GM23338 (cell line): ENCODE measurements around the gene NXPH3. TPM values are rescaled to one million over a fixed set of nuclear protein-coding genes. Genes with fewer than 3 reads are reported as not detected.

Experiments used
- ATAC-seq: fragments of 200-7000 bp; cut with Tn5 transposase; 3 replicates; pipeline ENCODE4 v1.9.1; 2020
- DNase-seq: peaks from one replicate; pipeline ENCODE4 v3.0.0-alpha.2; 2015; ENCODE audit warnings: low spot score
- H2AFZ ChIP-seq: fragments of 200-600 bp; sonication (generic); 2 replicates; pipeline ENCODE4 v1.8.0; 2016; ENCODE audit warnings: antibody characterized with exemption, mild to moderate bottlenecking, moderate library complexity
- H3F3A ChIP-seq: fragments of 200-600 bp; sonication (generic); replicated peaks from 2 replicates; pipeline ENCODE4 v1.8.0; 2017; ENCODE audit warnings: antibody characterized with exemption, mixed run types, low read depth
- H3K27ac ChIP-seq: fragments of 200-600 bp; sonication (generic); 2 replicates; pipeline ENCODE4 v1.6.1; 2016; ENCODE audit warnings: low read depth
- H3K27me3 ChIP-seq: fragments of 200-600 bp; sonication (generic); 2 replicates; pipeline ENCODE4 v1.8.0; 2016; ENCODE audit warnings: mild to moderate bottlenecking, mixed run types, moderate library complexity; ENCODE audit not compliant: insufficient read depth
- H3K36me3 ChIP-seq: fragments of 200-600 bp; sonication (generic); 2 replicates; pipeline ENCODE4 v1.8.0; 2016; ENCODE audit warnings: mild to moderate bottlenecking; ENCODE audit not compliant: insufficient read depth
- H3K4me1 ChIP-seq: fragments of 200-600 bp; sonication (generic); 2 replicates; pipeline ENCODE4 v1.8.0; 2016; ENCODE audit warnings: mild to moderate bottlenecking, moderate library complexity; ENCODE audit not compliant: insufficient read depth
- H3K4me2 ChIP-seq: fragments of 200-600 bp; sonication (generic); 2 replicates; pipeline ENCODE4 v1.7.1; 2017; ENCODE audit warnings: mixed run types
- H3K4me3 ChIP-seq: fragments of 200-600 bp; sonication (generic); 2 replicates; pipeline ENCODE4 v1.6.1; 2016; ENCODE audit warnings: mixed run types
- H3K79me2 ChIP-seq: fragments of 200-600 bp; sonication (generic); replicated peaks from 2 replicates; pipeline ENCODE4 v1.8.0; 2017; ENCODE audit warnings: mild to moderate bottlenecking; ENCODE audit not compliant: insufficient read depth
- H3K9me2 ChIP-seq: fragments of 200-600 bp; sonication (generic); 2 replicates; pipeline ENCODE4 v1.8.0; 2017; ENCODE audit not compliant: insufficient read depth
- H4K20me1 ChIP-seq: fragments of 200-600 bp; sonication (generic); replicated peaks from 2 replicates; pipeline ENCODE4 v1.8.0; 2017; ENCODE audit warnings: mild to moderate bottlenecking; ENCODE audit not compliant: insufficient read depth
- H3K27ac Mint-ChIP-seq: 2 replicates; pipeline ENCODE4 v1.8.0; 2020; ENCODE audit warnings: inconsistent platforms, mild to moderate bottlenecking, moderate library complexity, mixed read lengths
- H3K27me3 Mint-ChIP-seq: 3 replicates; pipeline ENCODE4 v1.8.0; 2022; ENCODE audit warnings: low read depth, mild to moderate bottlenecking, moderate library complexity, mixed read lengths, inconsistent platforms; ENCODE audit not compliant: insufficient read depth, poor library complexity
- H3K36me3 Mint-ChIP-seq: 3 replicates; pipeline ENCODE4 v1.8.0; 2021; ENCODE audit warnings: low read depth, mild to moderate bottlenecking, inconsistent platforms, moderate library complexity, mixed read lengths
- H3K4me1 Mint-ChIP-seq: 3 replicates; pipeline ENCODE4 v1.8.0; 2020; ENCODE audit warnings: mild to moderate bottlenecking, inconsistent platforms, mixed read lengths
- H3K4me3 Mint-ChIP-seq: 3 replicates; pipeline ENCODE4 v1.8.0; 2021; ENCODE audit warnings: moderate library complexity, mild to moderate bottlenecking, inconsistent platforms, mixed read lengths
- H3K9me3 Mint-ChIP-seq: 3 replicates; pipeline ENCODE4 v1.8.0; 2020; ENCODE audit warnings: moderate library complexity, mild to moderate bottlenecking, inconsistent platforms, mixed read lengths
- CREB1 ChIP-seq: fragments of 250-450 bp; sonication (Bioruptor Pico); IDR thresholded peaks from 2 replicates; pipeline ENCODE4 v1.5.0; 2020; ENCODE audit warnings: low read depth, mild to moderate bottlenecking, moderate library complexity
- CTCF ChIP-seq, 2 experiments: fragments of 200-600 bp in 1 of 2; sonication (generic) in 1 of 2; conservative IDR thresholded peaks; 2 replicates each; pipeline versions ENCODE4 v1.5.1 to v1.6.1; 2016 to 2017; ENCODE audit warnings: antibody characterized with exemption in 2 of 2, low read depth in 2 of 2, mild to moderate bottlenecking in 2 of 2, moderate library complexity in 1 of 2
- ETS1 ChIP-seq: IDR thresholded peaks from 2 replicates; pipeline ENCODE4 v1.6.1; 2016; ENCODE audit warnings: antibody characterized with exemption
- EZH2 ChIP-seq: fragments of 200-600 bp; sonication (generic); IDR thresholded peaks from one replicate; pipeline ENCODE4 v1.8.0; 2017; ENCODE audit warnings: antibody characterized with exemption, mild to moderate bottlenecking, low read depth; ENCODE audit not compliant: unreplicated experiment
- EZH2phosphoT487 ChIP-seq: fragments of 200-600 bp; sonication (generic); IDR thresholded peaks from one replicate; pipeline ENCODE4 v1.8.1; 2018; ENCODE audit warnings: antibody characterized with exemption; ENCODE audit not compliant: unreplicated experiment
- JUNB ChIP-seq: IDR thresholded peaks from one replicate; pipeline ENCODE4 v1.6.1; 2016; ENCODE audit warnings: antibody characterized with exemption; ENCODE audit not compliant: unreplicated experiment
- NANOG ChIP-seq: IDR thresholded peaks from 2 replicates; pipeline ENCODE4 v1.6.1; 2016; ENCODE audit warnings: antibody characterized with exemption, borderline replicate concordance
- POLR2AphosphoS5 ChIP-seq: IDR thresholded peaks from 2 replicates; pipeline ENCODE4 v1.6.1; 2016; ENCODE audit warnings: antibody characterized with exemption, low read depth
- REST ChIP-seq: IDR thresholded peaks from one replicate; pipeline ENCODE4 v1.6.1; 2018; ENCODE audit warnings: antibody characterized with exemption; ENCODE audit not compliant: unreplicated experiment
- STAT1 ChIP-seq: IDR thresholded peaks from one replicate; pipeline ENCODE4 v1.6.1; 2016; ENCODE audit warnings: antibody characterized with exemption; ENCODE audit not compliant: unreplicated experiment
- ZNF114 ChIP-seq: fragments of 250-450 bp; sonication (Bioruptor Pico); IDR thresholded peaks from 2 replicates; pipeline ENCODE4 v1.5.0; 2020; ENCODE audit warnings: mild to moderate bottlenecking, moderate library complexity
- ZNF331 ChIP-seq: fragments of 250-450 bp; sonication (Bioruptor Pico); IDR thresholded peaks from 2 replicates; pipeline ENCODE4 v1.5.0; 2020; ENCODE audit warnings: low read depth, mild to moderate bottlenecking, moderate library complexity
- polyA plus RNA-seq: library from polyadenylated mRNA; unstranded; fragments of >200 nt; fragmentation: Nextera tagmentation; extraction: Ambion mirVana; gene quantifications from 2 replicates; pipeline ENCODE4 v1.2.1, GENCODE V29; 2016
- total RNA-seq: library from RNA; depleted of rRNA; stranded (reverse); fragments of >200 nt; shearing (Covaris generic); gene quantifications from 2 replicates; pipeline ENCODE4 v1.2.3, GENCODE V29; 2014

The NXPH3 gene
- total and polyA plus RNA-seq, 2 experiments from 2014 or later = 0.23 to 2.7 TPM

- H3K9me3 Mint-ChIP-seq = no peaks in the 10 kb centered on the region; the same call in 2 of the 3 replicates
- Histone ChIP-seq H3K36me3 (no peaks in the 10 kb centered on the region), H3K79me2 (no peaks in the 10 kb centered on the region), H3K4me2 (no peak overlapping the region), H2AFZ (no peak overlapping the region), H3F3A (no peaks in the 10 kb centered on the region), H3K9me2 (no peaks in the 10 kb centered on the region), H3K4me3 (no peak overlapping the region), H3K4me1 (no peaks in the 10 kb centered on the region), H3K27me3 (no peaks in the 10 kb centered on the region), H3K27ac (no peak overlapping the region), H4K20me1 (no peaks in the 10 kb centered on the region; the same call in 1 of the 2 replicates)
- DNase-seq (no peak), ATAC-seq (no peak)
- H3K27me3 Mint-ChIP-seq = peaks cover 2% of the 10 kb centered on the region
- H3K36me3 Mint-ChIP-seq = peaks cover 14% of the 10 kb centered on the region; the same call in 2 of the 3 replicates
- no peaks in the 10 kb centered on the region for H3K4me1 Mint-ChIP-seq
- TF ChIP-seq POLR2AphosphoS5 (no peak), CREB1 (CRISPR knock-in tag) (no peak), EZH2 (no peak), JUNB (no peak), ZNF114 (CRISPR knock-in tag) (no peak)
- H3K27ac Mint-ChIP-seq = no peak overlapping the region
- no peak overlapping the region for H3K4me3 Mint-ChIP-seq
These were observed 22.4 kb downstream of the NXPH3 start for GRCh38 chr17:49597928-49598655.

- H3K9me2 ChIP-seq = no peaks in the 10 kb centered on the region
- no peak overlapping the region for H3K27ac Mint-ChIP-seq
- no peaks in the 10 kb centered on the region; the same call in 2 of the 3 replicates for H3K9me3 Mint-ChIP-seq
- H4K20me1 ChIP-seq = no peaks in the 10 kb centered on the region
- no peak overlapping the region for H3K4me3 Mint-ChIP-seq
- H3K36me3 ChIP-seq = no peaks in the 10 kb centered on the region
- H3K4me2 ChIP-seq = no peak overlapping the region
- H3K27me3 Mint-ChIP-seq = peaks cover 2% of the 10 kb centered on the region
- no peak overlapping the region for H3K27ac ChIP-seq
- H3F3A ChIP-seq = no peaks in the 10 kb centered on the region
- H3K4me3 ChIP-seq = no peak overlapping the region
- H2AFZ ChIP-seq = no peak overlapping the region
- peaks cover 17% of the 10 kb centered on the region; the same call in 2 of the 3 replicates for H3K36me3 Mint-ChIP-seq
- no peaks in the 10 kb centered on the region for H3K79me2 ChIP-seq
- H3K4me1 ChIP-seq = no peaks in the 10 kb centered on the region
- ATAC-seq (no peak), DNase-seq (no peak)
- H3K4me1 Mint-ChIP-seq = no peaks in the 10 kb centered on the region
- no peaks in the 10 kb centered on the region for H3K27me3 ChIP-seq
- TF ChIP-seq EZH2phosphoT487 (no peak), NANOG (no peak), ZNF331 (CRISPR knock-in tag) (no peak), ZNF114 (CRISPR knock-in tag) (no peak), ETS1 (no peak), REST (no peak), CTCF (conservative IDR thresholded peaks at IDR 0.05; ENCODE audit: low read depth in 2 of 2) (no peak), CREB1 (CRISPR knock-in tag) (no peak), STAT1 (no peak), EZH2 (no peak)
These were observed 23.2 kb downstream of the NXPH3 start for GRCh38 chr17:49598918-49599317.
